OCI-LY7 (cell line): ENCODE measurements around the gene ALK. TPM values are rescaled to one million over a fixed set of nuclear protein-coding genes. Genes with fewer than 3 reads are reported as not detected.

Experiments
- BruUV-seq: library from RNA; stranded (reverse); fragments of 400-500 nt; replicated peaks from 2 replicates; lab custom pipeline; 2021; lab: Mats Ljungman, UMichigan
- CTCF ChIA-PET: fragments of 300-600 bp; sonication (Branson Sonifier 250); formaldehyde crosslinking; loops from one replicate; lab custom pipeline; 2022; ENCODE audit warnings: antibody characterized with exemption; ENCODE audit not compliant: unreplicated experiment; lab: Charles Lee
- POLR2A ChIA-PET: fragments of 300-600 bp; sonication (Branson Sonifier 250); formaldehyde crosslinking; loops from one replicate; lab custom pipeline; 2022; ENCODE audit warnings: antibody characterized with exemption; lab: Charles Lee
- DNase-seq: peaks from one replicate; pipeline ENCODE4 v3.0.0-alpha.2; 2015; ENCODE audit warnings: low spot score
- H2AFZ ChIP-seq: fragments of 200-600 bp; sonication (generic), shearing (Covaris generic); 2 replicates; pipeline ENCODE4 v1.6.1; 2014; ENCODE audit warnings: mild to moderate bottlenecking, antibody characterized with exemption, low read length, moderate library complexity
- H3K27ac ChIP-seq: fragments of 200-600 bp; sonication (generic); 2 replicates; pipeline ENCODE4 v1.5.1; 2014; ENCODE audit warnings: mixed run types, low read depth, mild to moderate bottlenecking, moderate library complexity, low read length, inconsistent platforms; ENCODE audit not compliant: poor library complexity, severe bottlenecking
- H3K36me3 ChIP-seq: fragments of 200-600 bp; sonication (generic); 2 replicates; pipeline ENCODE4 v1.6.1; 2014; ENCODE audit warnings: mild to moderate bottlenecking, antibody characterized with exemption, low read length, moderate library complexity, mixed read lengths; ENCODE audit not compliant: insufficient read depth
- H3K4me1 ChIP-seq: fragments of 200-600 bp; sonication (generic); 2 replicates; pipeline ENCODE4 v1.5.1; 2014; ENCODE audit warnings: mild to moderate bottlenecking, low read length; ENCODE audit not compliant: insufficient read depth, poor library complexity, severe bottlenecking
- H3K4me2 ChIP-seq: fragments of 200-600 bp; sonication (generic); 2 replicates; pipeline ENCODE4 v1.6.1; 2014; ENCODE audit warnings: mild to moderate bottlenecking, low read length
- H3K4me3 ChIP-seq: fragments of 200-600 bp; sonication (generic); 2 replicates; pipeline ENCODE4 v1.5.1; 2014; ENCODE audit warnings: mild to moderate bottlenecking, low read depth, low read length; ENCODE audit not compliant: poor library complexity, severe bottlenecking
- H3K79me2 ChIP-seq: fragments of 200-600 bp; sonication (generic); 2 replicates; pipeline ENCODE4 v1.6.1; 2016; ENCODE audit warnings: low read depth, mild to moderate bottlenecking, low read length, moderate library complexity, mixed read lengths; ENCODE audit not compliant: insufficient read depth
- H3K9me2 ChIP-seq: fragments of 200-600 bp; sonication (generic); 2 replicates; pipeline ENCODE4 v1.6.1; 2016; ENCODE audit warnings: mild to moderate bottlenecking, low read length, mixed read lengths; ENCODE audit not compliant: insufficient read depth
- H3K9me3 ChIP-seq: fragments of 200-600 bp; sonication (generic); 2 replicates; pipeline ENCODE4 v1.6.1; 2014; ENCODE audit warnings: mild to moderate bottlenecking, mixed run types, low read length, mixed read lengths
- H4K20me1 ChIP-seq: fragments of 200-600 bp; sonication (generic); 2 replicates; pipeline ENCODE4 v1.6.1; 2014; ENCODE audit warnings: mild to moderate bottlenecking, antibody characterized with exemption, low read length, moderate library complexity, mixed read lengths; ENCODE audit not compliant: insufficient read depth
- CTCF ChIP-seq: fragments of 200-600 bp; sonication (generic); conservative IDR thresholded peaks from 2 replicates; pipeline ENCODE4 v1.5.1; 2014; ENCODE audit warnings: mild to moderate bottlenecking, antibody characterized with exemption, low read length, moderate library complexity, mixed read lengths
- EZH2phosphoT487 ChIP-seq: fragments of 200-600 bp; sonication (generic); IDR thresholded peaks from 2 replicates; pipeline ENCODE4 v1.6.1; 2018; ENCODE audit warnings: low read depth, borderline replicate concordance, mild to moderate bottlenecking, mixed run types, antibody characterized with exemption, low read length, moderate library complexity, mixed read lengths
- intact Hi-C: fragments of 100-400 bp; cut with micrococcal nuclease; formaldehyde crosslinking; loops from one replicate; pipeline ENCODE4 v1.10.0; 2022; ENCODE audit not compliant: unreplicated experiment
- total RNA-seq, 2 experiments: library from RNA; depleted of rRNA in 1 of 2; stranded (reverse); fragments of >200 nt in 1 of 2; shearing (Covaris generic) in 1 of 2; gene quantifications; 2 replicates each; pipeline ENCODE4 v1.2.3, GENCODE V29; 2014 to 2022

ALK gene
- total RNA-seq, 2 experiments from 2014 or later = 0.09 TPM; not detected in 1

DNA sequence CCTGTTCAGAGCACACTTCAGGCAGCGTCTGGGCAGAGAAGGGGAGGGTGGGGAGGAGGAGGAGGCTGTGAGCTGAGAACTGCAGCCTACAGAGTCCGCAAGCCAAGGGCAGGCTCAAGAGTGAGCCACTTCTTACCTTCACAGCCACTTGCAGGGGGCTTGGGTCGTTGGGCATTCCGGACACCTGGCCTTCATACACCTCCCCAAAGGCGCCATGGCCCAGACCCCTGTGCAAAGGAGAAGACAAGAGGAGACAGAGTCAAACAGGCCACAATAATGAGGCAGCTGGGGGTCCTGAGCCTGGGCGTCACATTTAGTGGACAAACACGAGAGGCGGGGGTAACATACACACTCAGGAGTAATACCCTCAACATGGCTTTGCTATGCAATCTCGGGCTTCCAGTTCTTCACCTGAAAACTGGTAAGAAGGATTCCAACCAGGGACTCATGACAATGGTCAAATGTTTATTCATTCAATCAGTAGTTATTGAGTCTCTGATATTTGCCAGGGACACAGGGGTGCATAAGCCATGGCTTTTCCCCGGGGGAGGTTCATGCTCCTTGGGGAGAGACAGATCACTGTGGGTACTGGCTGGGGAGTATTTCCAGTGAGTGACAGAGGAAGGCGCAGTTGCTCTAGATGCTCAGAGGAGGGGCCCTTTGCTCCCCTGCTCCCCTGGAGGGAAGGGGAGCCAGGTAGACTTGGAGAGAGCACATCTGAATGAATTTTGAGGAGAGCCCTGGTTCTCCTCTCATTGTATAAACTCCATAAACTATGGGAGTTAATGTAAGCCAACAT is 698.8 kb downstream of the ALK start:
- no peaks in the 10 kb centered on the region for H3K9me2 ChIP-seq
- no peaks in the 10 kb centered on the region for H3K9me3 ChIP-seq
- no peaks in the 10 kb centered on the region for H4K20me1 ChIP-seq
- ChIA-PET CTCF (no interaction called here), POLR2A (no interaction called here)
- H3K4me1 ChIP-seq = no peaks in the 10 kb centered on the region
- no peaks in the 10 kb centered on the region for H3K36me3 ChIP-seq
- TF ChIP-seq CTCF (no peak), EZH2phosphoT487 (no peak)
- intact Hi-C loops = no loop called here
- H2AFZ ChIP-seq = no peak overlapping the region
- no TSS peak for BruUV-seq
- no peak for DNase-seq
- H3K79me2 ChIP-seq = no peaks in the 10 kb centered on the region
- no peak overlapping the region for H3K27ac ChIP-seq
- no peak overlapping the region for H3K4me3 ChIP-seq
- no peak overlapping the region for H3K4me2 ChIP-seq

GRCh38 chr2:29220506-29221270 is 700.7 kb downstream of the ALK start:
- POLR2A ChIA-PET = interaction anchor here (0.7 kb wide), 1 partner anchor 21 kb away, joined by 3 read pairs; no protein-coding TSS in a partner anchor
- no peak overlapping the region for H3K4me3 ChIP-seq
- no peak overlapping the region for H3K4me2 ChIP-seq
- H3K79me2 ChIP-seq = no peaks in the 10 kb centered on the region
- no peaks in the 10 kb centered on the region for H3K36me3 ChIP-seq
- no peaks in the 10 kb centered on the region for H3K4me1 ChIP-seq
- H3K9me3 ChIP-seq = no peaks in the 10 kb centered on the region
- H3K9me2 ChIP-seq = no peaks in the 10 kb centered on the region
- TF ChIP-seq EZH2phosphoT487 = no peak
- TF ChIP-seq CTCF = no peak
- CTCF ChIA-PET = no interaction called here
- H4K20me1 ChIP-seq = no peaks in the 10 kb centered on the region
- no peak for DNase-seq
- H2AFZ ChIP-seq = no peak overlapping the region
- no peak overlapping the region for H3K27ac ChIP-seq
- no TSS peak for BruUV-seq
- intact Hi-C loops = no loop called here

DNA sequence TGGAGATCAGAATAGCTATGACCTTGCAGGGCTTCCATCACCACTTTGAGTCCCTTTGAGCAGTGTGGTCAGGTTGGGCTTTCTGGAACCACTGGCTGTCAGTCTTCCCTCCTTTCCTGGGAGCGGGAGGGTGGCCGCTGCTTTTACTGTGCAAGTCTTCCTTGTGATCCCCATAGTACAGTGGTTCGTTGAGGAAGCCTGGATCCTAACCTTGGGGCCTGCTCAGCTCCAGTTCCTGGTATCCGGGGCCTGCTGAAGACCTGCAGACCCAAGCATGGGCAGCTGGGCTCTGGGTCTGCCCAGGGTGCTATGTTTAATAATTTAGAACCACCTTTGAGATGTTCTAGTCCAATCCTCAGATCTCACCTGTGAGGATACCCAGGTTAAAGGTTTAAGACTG is 702.0 kb downstream of the ALK start:
- ChIA-PET POLR2A (no interaction called here), CTCF (no interaction called here)
- no peaks in the 10 kb centered on the region for H4K20me1 ChIP-seq
- no peak overlapping the region for H3K4me2 ChIP-seq
- no TSS peak for BruUV-seq
- intact Hi-C loops = no loop called here
- no peak overlapping the region for H3K4me3 ChIP-seq
- H3K79me2 ChIP-seq = no peaks in the 10 kb centered on the region
- no peaks in the 10 kb centered on the region for H3K9me3 ChIP-seq
- TF ChIP-seq EZH2phosphoT487 (no peak), CTCF (no peak)
- no peak for DNase-seq
- no peak overlapping the region for H2AFZ ChIP-seq
- no peaks in the 10 kb centered on the region for H3K9me2 ChIP-seq
- no peaks in the 10 kb centered on the region for H3K36me3 ChIP-seq
- no peaks in the 10 kb centered on the region for H3K4me1 ChIP-seq
- H3K27ac ChIP-seq = no peak overlapping the region
